Measurements from ENCODE around the gene GRHL3. TPM values are rescaled to one million over a fixed set of nuclear protein-coding genes. Genes with fewer than 3 reads are reported as not detected.

GRHL3 gene
- polyA plus RNA-seq, 3 donors = 0.03 TPM; not detected in 2

DNA sequence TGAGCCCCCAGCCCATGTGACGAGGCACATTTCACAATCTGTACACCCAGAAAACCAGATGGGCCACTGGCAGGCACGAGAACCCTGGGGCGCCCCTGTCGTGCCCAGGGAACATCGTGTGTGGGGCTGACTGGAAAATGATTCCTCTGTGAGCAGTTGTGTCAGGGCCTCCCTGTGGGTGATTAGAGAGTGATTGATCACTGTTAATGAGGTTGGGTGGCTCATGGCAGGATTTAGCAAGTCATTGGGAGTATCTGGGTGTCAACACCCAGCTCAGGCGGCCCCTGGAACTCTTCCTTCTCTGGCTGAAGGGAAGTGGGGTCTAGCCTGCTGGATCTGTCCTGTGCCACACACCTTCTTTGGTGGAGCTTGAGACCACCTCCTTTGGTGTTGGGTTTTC lies 5.7 kb downstream of the GRHL3 start:
- Mint-ChIP-seq H3K36me3 (peaks cover 4 to 15% of the 10 kb centered on the region in 2 donors), H3K4me3 (no peak overlapping the region), H3K9me3 (peaks cover 0 to 8% (median under 1%) of the 10 kb centered on the region in 7 donors), H3K4me1 (peaks cover 16% of the 10 kb centered on the region), H3K27me3 (ENCODE audit: low read depth in 3 of 3) (peaks cover 46 to 73% (median 57%) of the 10 kb centered on the region in 3 donors), H3K27ac (no peak overlapping the region)
- no peaks in the 10 kb centered on the region for H3K36me3 ChIP-seq (replicated peaks in 1 of 2; ENCODE audit: control insufficient read depth in 1 of 2, insufficient read depth in 2 of 2, low read length in 2 of 2)
- WGBS (ENCODE audit: insufficient coverage) = 48% methylated on average over 3 of the region's 6 CpGs
- no peak overlapping the region for H2AFZ ChIP-seq (ENCODE audit: insufficient read depth, low read depth, low read length, poor library complexity, severe bottlenecking)
- no peak overlapping the region for H3K4me2 ChIP-seq (replicated peaks; ENCODE audit: extremely low read depth, low read length, poor library complexity, severe bottlenecking)
- no peak overlapping the region for H3K27ac ChIP-seq (ENCODE audit: low read depth in 1 of 2, low read length in 2 of 2)
- DNase-seq = no peak
- TF ChIP-seq, protein P1, sequence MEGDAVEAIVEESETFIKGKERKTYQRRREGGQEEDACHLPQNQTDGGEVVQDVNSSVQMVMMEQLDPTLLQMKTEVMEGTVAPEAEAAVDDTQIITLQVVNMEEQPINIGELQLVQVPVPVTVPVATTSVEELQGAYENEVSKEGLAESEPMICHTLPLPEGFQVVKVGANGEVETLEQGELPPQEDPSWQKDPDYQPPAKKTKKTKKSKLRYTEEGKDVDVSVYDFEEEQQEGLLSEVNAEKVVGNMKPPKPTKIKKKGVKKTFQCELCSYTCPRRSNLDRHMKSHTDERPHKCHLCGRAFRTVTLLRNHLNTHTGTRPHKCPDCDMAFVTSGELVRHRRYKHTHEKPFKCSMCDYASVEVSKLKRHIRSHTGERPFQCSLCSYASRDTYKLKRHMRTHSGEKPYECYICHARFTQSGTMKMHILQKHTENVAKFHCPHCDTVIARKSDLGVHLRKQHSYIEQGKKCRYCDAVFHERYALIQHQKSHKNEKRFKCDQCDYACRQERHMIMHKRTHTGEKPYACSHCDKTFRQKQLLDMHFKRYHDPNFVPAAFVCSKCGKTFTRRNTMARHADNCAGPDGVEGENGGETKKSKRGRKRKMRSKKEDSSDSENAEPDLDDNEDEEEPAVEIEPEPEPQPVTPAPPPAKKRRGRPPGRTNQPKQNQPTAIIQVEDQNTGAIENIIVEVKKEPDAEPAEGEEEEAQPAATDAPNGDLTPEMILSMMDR (IDR thresholded peaks at IDR 0.05) = no peak
- H3K9me3 ChIP-seq (replicated peaks in 1 of 2; ENCODE audit: control insufficient read depth in 1 of 2, insufficient read depth in 1 of 2, low read length in 2 of 2) = peaks cover 0 to 4% of the 10 kb centered on the region in 2 donors
- H3K4me1 ChIP-seq (ENCODE audit: control insufficient read depth in 1 of 2, insufficient read depth in 2 of 2, low read length in 2 of 2) = peaks cover 10 to 19% of the 10 kb centered on the region in 2 donors
- no peak overlapping the region for H3K9ac ChIP-seq (ENCODE audit: insufficient read depth, low read length, poor library complexity, severe bottlenecking)
- intact Hi-C loops (cut with micrococcal nuclease) = loop anchor here in 1 of 2 donors (5.0 kb wide), 1 partner anchor 67 kb away; no protein-coding TSS in a partner anchor
- no peaks in the 10 kb centered on the region for H3K79me2 ChIP-seq (ENCODE audit: insufficient read depth, low read length)
- no peaks in the 10 kb centered on the region for H4K20me1 ChIP-seq (ENCODE audit: insufficient read depth, low read length)
- peaks cover 41 to 74% of the 10 kb centered on the region in 2 donors for H3K27me3 ChIP-seq (ENCODE audit: control insufficient read depth in 2 of 2, insufficient read depth in 2 of 2, low read length in 2 of 2)
- no peak overlapping the region for H3K4me3 ChIP-seq (replicated peaks in 1 of 3; ENCODE audit: low read depth in 2 of 3, low read length in 3 of 3)

DNA sequence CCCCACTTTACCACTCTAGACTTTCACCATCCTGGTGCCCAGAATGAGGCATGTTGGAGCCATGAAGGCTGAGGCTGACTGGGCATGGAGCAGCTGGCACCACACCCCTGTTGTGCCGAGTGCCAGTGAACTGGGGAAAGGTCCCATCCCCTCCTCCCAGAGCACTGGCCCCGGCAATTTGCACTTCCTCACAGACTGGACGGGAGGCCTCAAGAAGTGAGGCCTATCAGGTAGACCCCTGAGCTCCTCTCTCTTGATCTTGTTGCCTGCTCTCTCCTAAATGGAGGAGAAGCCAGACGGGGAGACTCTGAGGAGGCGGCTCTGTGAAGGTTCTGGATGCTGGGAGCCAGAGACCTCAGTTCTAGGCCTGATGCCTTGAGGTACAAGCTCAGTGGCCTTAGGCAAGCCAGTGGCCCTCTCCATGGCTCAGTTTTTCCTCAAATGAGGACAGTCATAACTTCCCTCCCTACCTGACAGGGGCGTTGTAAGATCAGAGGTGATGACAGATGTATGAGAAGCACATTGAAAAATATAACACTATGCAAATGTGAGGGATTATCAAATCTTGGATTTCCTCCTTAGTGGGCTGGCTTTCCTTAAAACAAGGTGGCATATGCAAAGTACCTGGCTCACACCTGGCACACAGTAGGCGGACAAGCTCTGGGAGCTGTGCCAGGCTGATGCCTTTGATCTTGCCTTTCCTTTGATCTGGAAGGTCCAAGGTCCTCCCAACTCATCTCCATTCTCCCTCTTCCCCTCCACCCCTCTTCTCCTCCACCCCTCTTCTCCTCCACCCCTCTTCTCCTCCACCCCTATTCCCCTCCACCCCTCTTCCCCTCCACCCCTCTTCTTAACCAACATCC lies 6.7 kb downstream of the GRHL3 start:
- intact Hi-C loops (cut with micrococcal nuclease) = loop anchor here in 1 of 2 donors (5.0 kb wide), 1 partner anchor 66 kb away; no protein-coding TSS in a partner anchor
- H3K27ac Mint-ChIP-seq = no peak overlapping the region
- H3K36me3 Mint-ChIP-seq = peaks cover 1 to 7% of the 10 kb centered on the region in 2 donors

More for the DNA sequence above, 6.7 kb downstream of the GRHL3 start:
- Histone ChIP-seq H4K20me1 (ENCODE audit: insufficient read depth, low read length) (no peaks in the 10 kb centered on the region), H3K79me2 (ENCODE audit: insufficient read depth, low read length) (no peaks in the 10 kb centered on the region), H2AFZ (ENCODE audit: insufficient read depth, low read depth, low read length, poor library complexity, severe bottlenecking) (no peak overlapping the region), H3K4me2 (replicated peaks; ENCODE audit: extremely low read depth, low read length, poor library complexity, severe bottlenecking) (no peak overlapping the region), H3K27me3 (ENCODE audit: control insufficient read depth in 2 of 2, insufficient read depth in 2 of 2, low read length in 2 of 2) (peaks cover 32 to 64% of the 10 kb centered on the region in 2 donors), H3K4me3 (replicated peaks in 1 of 3; ENCODE audit: low read depth in 2 of 3, low read length in 3 of 3) (no peak overlapping the region), H3K9me3 (replicated peaks in 1 of 2; ENCODE audit: control insufficient read depth in 1 of 2, insufficient read depth in 1 of 2, low read length in 2 of 2) (no peaks in the 10 kb centered on the region), H3K36me3 (replicated peaks in 1 of 2; ENCODE audit: control insufficient read depth in 1 of 2, insufficient read depth in 2 of 2, low read length in 2 of 2) (no peaks in the 10 kb centered on the region), H3K9ac (ENCODE audit: insufficient read depth, low read length, poor library complexity, severe bottlenecking) (no peak overlapping the region), H3K27ac (ENCODE audit: low read depth in 1 of 2, low read length in 2 of 2) (no peak overlapping the region), H3K4me1 (ENCODE audit: control insufficient read depth in 1 of 2, insufficient read depth in 2 of 2, low read length in 2 of 2) (peaks cover 10 to 19% of the 10 kb centered on the region in 2 donors)
- Mint-ChIP-seq H3K9me3 (peaks cover 0 to 4% (median 0%) of the 10 kb centered on the region in 7 donors), H3K4me3 (no peak overlapping the region), H3K4me1 (peaks cover 16% of the 10 kb centered on the region), H3K27me3 (ENCODE audit: low read depth in 3 of 3) (peaks cover 39 to 65% (median 48%) of the 10 kb centered on the region in 3 donors)
- 81% methylated on average over 5 of the region's 7 CpGs for WGBS (ENCODE audit: insufficient coverage)
- no peak for DNase-seq
- TF ChIP-seq, protein P1 (IDR thresholded peaks at IDR 0.05) = no peak
